ENCODE results near the gene OR56B4.

GRCh38 chr11:6095798-6096197, 11.7 kb upstream of the OR56B4 start:
- TF ChIP-seq POLR2A (IDR thresholded peaks at IDR 0.05) (no peak), CTCF (IDR thresholded peaks at IDR 0.05) (no peak)
